Epithelial cell of proximal tubule (primary cell): ENCODE measurements around the gene GALNT2. TPM values are rescaled to one million over a fixed set of nuclear protein-coding genes. Genes with fewer than 3 reads are reported as not detected.
A peak's percentile ranks its signal among the peaks of the same experiment; 100 is the strongest.

ENCODE experiments used
- DNase-seq: peaks from one replicate; pipeline ENCODE4 v3.0.0-alpha.2; 2011; ENCODE audit warnings: low read depth
- H3K4me3 ChIP-seq: 2 replicates; pipeline ENCODE4 v1.5.1; 2011; ENCODE audit warnings: low read depth, mild to moderate bottlenecking, low read length
- CTCF ChIP-seq: conservative IDR thresholded peaks from 2 replicates; pipeline ENCODE4 v1.5.1; 2012; ENCODE audit warnings: low read depth, mild to moderate bottlenecking, low read length
- total RNA-seq: library from RNA; depleted of rRNA; stranded (reverse); fragments of >200 nt; gene quantifications from 2 replicates; pipeline ENCODE4 v1.2.3, GENCODE V29; 2015

Gene GALNT2
- total RNA-seq, 1 donor from 2014 or later: 52.1 TPM

DNA sequence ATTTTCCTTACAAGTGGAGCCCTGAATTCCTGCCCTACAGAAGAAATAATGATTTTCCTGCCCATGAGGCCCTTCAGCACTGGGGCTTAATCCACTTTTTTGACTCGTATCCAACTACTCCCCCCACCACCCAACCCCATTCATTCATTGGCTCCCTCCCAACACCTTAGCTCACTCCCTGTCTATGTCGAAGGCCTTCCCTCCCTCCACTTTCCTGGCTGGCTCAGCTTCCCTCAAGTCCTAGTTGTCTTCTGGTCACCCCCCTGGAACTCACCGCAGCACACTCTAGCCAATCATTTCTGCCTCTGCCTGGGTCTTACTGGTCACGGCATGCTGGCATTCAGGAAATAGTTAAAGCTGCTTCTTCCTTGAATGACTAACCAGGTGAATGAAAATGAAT, 240.2 kb downstream of the GALNT2 start:
- peak; percentile 66 for DNase-seq
- H3K4me3 ChIP-seq: no peak overlapping the region
- TF ChIP-seq CTCF: no peak

DNA sequence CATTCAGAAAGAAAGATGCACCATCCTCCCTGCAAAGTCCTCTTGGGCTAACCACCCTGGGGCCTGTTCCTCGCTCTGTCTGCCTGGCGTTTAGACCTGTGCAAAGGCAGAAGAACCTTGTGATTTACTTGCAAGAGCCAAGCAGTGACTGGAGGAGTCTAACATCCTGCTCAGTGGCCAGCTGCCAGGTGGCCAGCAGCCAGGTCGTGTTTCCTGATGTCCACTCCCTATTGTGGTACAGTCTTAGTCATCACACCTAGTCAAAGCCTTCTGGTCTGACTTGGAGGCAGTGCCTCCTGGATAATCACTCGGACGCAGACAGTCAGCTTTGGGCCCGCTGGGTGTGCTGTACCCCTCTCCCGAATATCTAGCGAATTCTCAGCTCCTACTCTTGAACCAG, 241.0 kb downstream of the GALNT2 start:
- TF ChIP-seq CTCF: no peak
- no peak overlapping the region for H3K4me3 ChIP-seq
- DNase-seq: peak; percentile 89

- DNase-seq: no peak
- no peak overlapping the region for H3K4me3 ChIP-seq
- TF ChIP-seq CTCF: no peak
These were observed 241.8 kb downstream of the GALNT2 start for GRCh38 chr1:230308821-230309220.

- no peak overlapping the region for H3K4me3 ChIP-seq
- TF ChIP-seq CTCF: no peak
- DNase-seq: no peak
These were observed 242.7 kb downstream of the GALNT2 start for GRCh38 chr1:230309646-230310177.

DNA sequence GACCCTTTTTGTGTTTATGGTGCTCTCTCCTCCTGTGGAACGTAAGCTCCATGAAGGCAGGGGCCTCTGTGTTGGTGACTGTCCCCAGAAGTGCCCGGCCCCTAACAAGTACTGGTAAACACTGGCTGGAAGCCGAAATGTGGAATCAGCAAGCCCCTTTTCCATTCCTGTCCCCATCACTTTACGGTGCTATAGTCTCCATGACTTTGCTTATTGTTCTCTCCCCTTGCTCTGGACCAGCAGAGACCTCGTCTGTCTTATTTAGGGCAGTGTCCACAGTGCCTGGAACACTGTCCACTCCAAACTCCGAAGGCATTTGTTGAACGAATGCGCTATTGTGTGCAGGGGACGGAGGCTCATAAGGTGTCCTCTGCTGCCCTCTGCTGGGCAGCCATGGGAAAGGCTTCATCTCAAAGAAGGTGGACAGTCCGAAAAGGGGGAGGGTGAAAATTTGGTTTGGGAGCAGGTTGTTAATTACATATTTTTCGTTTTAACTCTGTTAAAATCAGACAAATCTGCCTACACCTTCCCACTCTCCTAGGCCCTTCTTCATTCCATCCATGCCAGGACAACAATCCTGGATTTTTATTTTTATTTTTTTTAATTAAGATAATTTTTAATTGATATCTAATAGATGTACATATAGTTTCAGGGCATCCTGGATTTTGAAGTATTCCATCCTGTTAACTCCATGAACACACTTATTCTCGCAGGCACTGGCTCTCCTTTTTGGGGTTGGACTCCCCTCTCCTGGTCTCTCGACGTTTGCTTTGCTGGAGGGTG, 243.5 kb downstream of the GALNT2 start:
- DNase-seq: no peak
- H3K4me3 ChIP-seq: no peak overlapping the region
- TF ChIP-seq CTCF: peak; percentile 95

DNA sequence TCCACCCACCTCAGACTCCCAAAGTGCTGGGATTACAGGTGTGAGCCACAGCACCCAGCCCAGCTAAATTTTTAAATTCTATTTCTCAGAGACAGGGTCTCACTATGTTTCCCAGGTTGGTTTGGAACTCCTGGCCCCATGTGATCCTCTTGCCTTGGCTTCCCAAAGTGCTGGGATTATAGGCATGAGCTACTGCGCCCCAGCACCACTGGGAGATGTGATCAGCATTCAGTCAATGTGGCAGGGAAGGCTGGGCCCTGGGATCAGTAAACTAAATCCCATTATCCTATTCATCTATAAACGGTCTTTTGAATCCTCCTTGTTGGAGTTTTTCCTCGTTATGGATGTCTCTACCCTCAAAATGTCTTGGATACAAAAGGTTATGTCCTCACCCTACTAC, 245.6 kb downstream of the GALNT2 start:
- no peak for DNase-seq
- no peak overlapping the region for H3K4me3 ChIP-seq
- TF ChIP-seq CTCF: no peak

DNA sequence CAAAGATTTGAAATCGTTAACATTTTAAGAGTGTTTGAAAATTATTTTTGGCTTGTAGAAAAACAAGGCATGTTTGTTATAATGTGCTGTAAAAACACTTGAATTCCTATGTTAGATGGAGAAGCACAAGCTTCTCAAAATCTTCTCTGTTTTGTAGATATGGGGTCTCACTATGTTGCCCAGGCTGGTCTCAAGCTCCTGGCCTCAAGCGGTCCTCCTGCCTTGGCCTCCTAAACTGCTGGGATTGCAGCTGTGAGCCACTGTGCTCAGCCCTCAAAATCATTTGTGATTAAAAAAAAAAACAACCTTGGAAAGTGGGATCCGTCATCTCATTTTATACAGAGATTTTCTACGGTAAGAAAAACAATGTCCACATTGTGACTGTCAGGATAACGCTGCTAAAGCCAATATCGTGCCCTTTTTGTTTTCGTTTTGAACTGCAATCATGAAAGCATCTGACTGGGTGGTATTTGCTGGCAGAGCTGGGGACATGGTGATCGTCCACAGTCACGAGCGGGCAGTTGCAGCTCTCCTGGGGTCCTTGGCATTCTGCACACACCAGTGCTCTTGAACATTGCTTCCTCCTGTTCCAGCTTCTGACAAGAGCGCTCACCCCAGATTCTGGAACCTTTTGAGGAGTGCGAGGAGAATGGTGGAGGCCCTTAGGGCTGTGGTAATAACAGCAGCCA, 246.6 kb downstream of the GALNT2 start:
- TF ChIP-seq CTCF: no peak
- H3K4me3 ChIP-seq: no peak overlapping the region
- DNase-seq: no peak
